ENCODE measurements around the gene SULT1E1. TPM values are rescaled to one million over a fixed set of nuclear protein-coding genes. Genes with fewer than 3 reads are reported as not detected.

SULT1E1 gene, protein sequence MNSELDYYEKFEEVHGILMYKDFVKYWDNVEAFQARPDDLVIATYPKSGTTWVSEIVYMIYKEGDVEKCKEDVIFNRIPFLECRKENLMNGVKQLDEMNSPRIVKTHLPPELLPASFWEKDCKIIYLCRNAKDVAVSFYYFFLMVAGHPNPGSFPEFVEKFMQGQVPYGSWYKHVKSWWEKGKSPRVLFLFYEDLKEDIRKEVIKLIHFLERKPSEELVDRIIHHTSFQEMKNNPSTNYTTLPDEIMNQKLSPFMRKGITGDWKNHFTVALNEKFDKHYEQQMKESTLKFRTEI
- 47.0 and 125 TPM in 2 replicates for total RNA-seq

DNA sequence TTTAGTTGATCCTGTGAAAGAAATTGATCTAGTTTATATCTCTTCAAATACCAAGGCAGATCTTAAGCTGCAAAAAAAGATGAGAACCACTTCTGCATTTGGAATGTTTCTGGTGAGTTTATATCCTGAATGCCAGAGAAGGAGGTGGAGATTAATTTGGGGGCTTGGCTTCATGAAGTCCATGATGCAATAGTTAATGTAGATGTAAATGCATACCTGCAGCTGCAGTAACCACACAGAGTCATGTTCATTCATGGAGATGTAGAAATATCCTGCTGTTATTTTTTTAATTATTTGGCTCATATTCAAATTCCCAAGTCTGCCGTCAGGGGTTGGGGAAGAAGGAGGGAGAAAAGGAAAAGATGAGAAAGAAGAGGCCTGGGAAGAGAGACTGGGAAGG is at the start of gene SULT1E1:
Gene SULT1E1, minus strand, starts transcription at position 94 of the 400 bp plus-strand sequence. CDS start 2,501 bp downstream, outside the sequence.

Other genes with a start within 250 kb of the SULT1E1 start
- not detected in 2 replicates for gene UGT2A2, start 220.5 kb downstream of the SULT1E1 start, total RNA-seq
- gene UGT2A1, start 206.9 kb downstream of the SULT1E1 start, total RNA-seq, result not detected in 2 replicates
- gene SULT1B1, start 99.5 kb downstream of the SULT1E1 start, total RNA-seq, result 1.6 and 2.0 TPM in 2 replicates
- not detected in 2 replicates for gene CSN1S1, start 70.9 kb upstream of the SULT1E1 start, total RNA-seq
- not detected in 2 replicates for gene CSN2, start 105.6 kb upstream of the SULT1E1 start, total RNA-seq
- gene STATH, start 135.8 kb upstream of the SULT1E1 start, total RNA-seq, result not detected in 2 replicates
- gene HTN3, start 168.3 kb upstream of the SULT1E1 start, total RNA-seq, result not detected in 2 replicates
- gene HTN1, start 190.3 kb upstream of the SULT1E1 start, total RNA-seq, result not detected in 2 replicates

Data from pericardium fibroblast (primary cell).